Mesenchymal stem cell (in vitro differentiated cells and primary cell): ENCODE measurements around the gene TMPRSS12.
"Not testable (repeated sequence)": the region's sequence is repeated elsewhere in the genome, so short reads cannot be mapped to it uniquely, and the experiment has no call there.

Experiments used
- DNase-seq: peaks from one replicate; pipeline ENCODE4 v3.0.0-alpha.2; 2013
- H2AFZ ChIP-seq: one replicate; pipeline ENCODE4 v1.6.1; 2013; ENCODE audit warnings: low read depth, mild to moderate bottlenecking, control low read depth, inconsistent platforms, low read length, moderate library complexity
- H2AK5ac ChIP-seq: 2 replicates; pipeline ENCODE4 v1.6.1; 2013; ENCODE audit warnings: low read length, moderate library complexity, mild to moderate bottlenecking, inconsistent platforms; ENCODE audit not compliant: severe bottlenecking
- H2BK120ac ChIP-seq: one replicate; pipeline ENCODE4 v1.6.1; 2013; ENCODE audit warnings: low read depth, mild to moderate bottlenecking, inconsistent platforms, low read length, moderate library complexity
- H2BK12ac ChIP-seq, 2 experiments: one replicate each; pipeline ENCODE4 v1.6.1; 2013; ENCODE audit warnings: inconsistent platforms in 2 of 2, low read length in 2 of 2, mild to moderate bottlenecking in 2 of 2, moderate library complexity in 2 of 2, control low read depth in 1 of 2
- H2BK15ac ChIP-seq: one replicate; pipeline ENCODE4 v1.6.1; 2013; ENCODE audit warnings: mild to moderate bottlenecking, low read depth, inconsistent platforms; ENCODE audit not compliant: poor library complexity, severe bottlenecking
- H2BK5ac ChIP-seq: 2 replicates; pipeline ENCODE4 v1.6.1; 2013; ENCODE audit warnings: low read depth, mild to moderate bottlenecking, low read length, control low read depth, inconsistent platforms; ENCODE audit not compliant: poor library complexity, severe bottlenecking
- H3K14ac ChIP-seq, 2 experiments: one replicate each; pipeline ENCODE4 v1.6.1; 2013; ENCODE audit warnings: inconsistent platforms in 2 of 2, low read length in 2 of 2, control low read depth in 1 of 2, mild to moderate bottlenecking in 1 of 2, moderate library complexity in 1 of 2
- H3K18ac ChIP-seq, 2 experiments: one replicate each; pipeline ENCODE4 v1.6.1; 2013; ENCODE audit warnings: inconsistent platforms in 2 of 2, low read length in 2 of 2, control low read depth in 1 of 2, low read depth in 1 of 2, mild to moderate bottlenecking in 1 of 2
- H3K23ac ChIP-seq, 2 experiments: one replicate each; pipeline ENCODE4 v1.6.1; 2013; ENCODE audit warnings: inconsistent platforms in 2 of 2, low read length in 2 of 2, mild to moderate bottlenecking in 2 of 2, moderate library complexity in 2 of 2, control low read depth in 1 of 2
- H3K27ac ChIP-seq: 2 replicates; pipeline ENCODE4 v1.5.1; 2013; ENCODE audit warnings: mild to moderate bottlenecking, moderate library complexity, low read length, control low read depth, inconsistent platforms; ENCODE audit not compliant: poor library complexity, severe bottlenecking
- H3K27me3 ChIP-seq, 2 experiments: 2 replicates each; pipeline versions ENCODE4 v1.6.1 to v1.7.0; 2013; ENCODE audit warnings: low read length in 2 of 2, mild to moderate bottlenecking in 2 of 2, moderate library complexity in 2 of 2, control low read depth in 1 of 2, inconsistent platforms in 1 of 2; ENCODE audit not compliant: control insufficient read depth in 1 of 2, insufficient read depth in 1 of 2
- H3K36me3 ChIP-seq, 2 experiments: 2 replicates each; pipeline versions ENCODE4 v1.6.1 to v1.7.0; 2013; ENCODE audit warnings: low read length in 2 of 2, control low read depth in 1 of 2, inconsistent platforms in 1 of 2, low read depth in 1 of 2, mild to moderate bottlenecking in 1 of 2; ENCODE audit not compliant: insufficient read depth in 2 of 2, control insufficient read depth in 1 of 2
- H3K4ac ChIP-seq, 2 experiments: one replicate each; pipeline ENCODE4 v1.6.1; 2013; ENCODE audit warnings: inconsistent platforms in 2 of 2, low read length in 2 of 2, mild to moderate bottlenecking in 2 of 2, moderate library complexity in 2 of 2, control low read depth in 1 of 2, low read depth in 1 of 2
- H3K4me1 ChIP-seq: 2 replicates; pipeline ENCODE4 v1.6.1; 2013; ENCODE audit warnings: low read depth, low read length, control low read depth; ENCODE audit not compliant: control insufficient read depth, insufficient read depth
- H3K4me2 ChIP-seq: 2 replicates; pipeline ENCODE4 v1.6.1; 2013; ENCODE audit warnings: low read length, mild to moderate bottlenecking, inconsistent platforms; ENCODE audit not compliant: poor library complexity, severe bottlenecking
- H3K4me3 ChIP-seq, 2 experiments: 2 replicates each; pipeline versions ENCODE4 v1.5.1 to v1.7.0; 2013; ENCODE audit warnings: low read length in 2 of 2, mild to moderate bottlenecking in 2 of 2, control low read depth in 1 of 2, low read depth in 1 of 2; ENCODE audit not compliant: insufficient read depth in 1 of 2
- H3K79me1 ChIP-seq: replicated peaks from 2 replicates; pipeline ENCODE4 v1.6.1; 2013; ENCODE audit warnings: mild to moderate bottlenecking, control low read depth, low read length, inconsistent platforms; ENCODE audit not compliant: poor library complexity, severe bottlenecking
- H3K9ac ChIP-seq: 2 replicates; pipeline ENCODE4 v1.7.0; 2013; ENCODE audit warnings: mild to moderate bottlenecking, low read length, moderate library complexity
- H3K9me3 ChIP-seq: 2 replicates; pipeline ENCODE4 v1.7.0; 2013; ENCODE audit warnings: mild to moderate bottlenecking, low read length; ENCODE audit not compliant: control insufficient read depth
- H4K8ac ChIP-seq: one replicate; pipeline ENCODE4 v1.6.1; 2013; ENCODE audit warnings: inconsistent platforms, mild to moderate bottlenecking, low read length, moderate library complexity
- H4K91ac ChIP-seq: one replicate; pipeline ENCODE4 v1.6.1; 2013; ENCODE audit warnings: mild to moderate bottlenecking, low read length, inconsistent platforms
- WGBS: methylation state at CpG from one replicate; pipeline ENCODE4 v1.1.7; 2013; ENCODE audit warnings: mixed read lengths; 5-methylcytosine and 5-hydroxymethylcytosine counted together

Gene TMPRSS12

DNA sequence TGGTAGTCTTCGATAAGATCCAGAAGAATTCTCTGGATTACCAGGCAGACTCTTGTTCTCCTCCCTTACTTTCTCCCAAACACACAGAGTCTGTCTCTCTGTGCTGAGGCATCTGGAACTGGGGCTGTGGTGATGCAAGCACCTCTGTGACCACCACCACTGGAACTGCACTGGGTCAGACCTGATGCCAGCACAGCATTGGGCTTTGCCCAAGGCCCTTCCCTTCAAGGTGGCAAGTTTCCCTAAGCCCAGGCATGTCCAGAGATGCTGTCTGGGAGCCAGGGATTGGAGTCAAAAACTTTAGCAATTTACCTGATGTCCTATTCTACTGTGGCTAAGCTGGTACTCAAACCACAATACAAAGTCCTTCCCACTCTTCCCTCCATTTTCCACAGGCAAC lies 14.6 kb upstream of the TMPRSS12 start:
- no peak overlapping the region for H3K4ac ChIP-seq
- H4K91ac ChIP-seq: no peak overlapping the region
- H3K18ac ChIP-seq: no peak overlapping the region
- 100% methylated on average over 1 of the region's 1 CpG for WGBS
- H2BK5ac ChIP-seq: no peak overlapping the region
- no peak overlapping the region for H3K9ac ChIP-seq
- peaks cover 1% of the 10 kb centered on the region for H3K4me1 ChIP-seq
- no peak overlapping the region for H2BK15ac ChIP-seq
- no peak overlapping the region for H2BK120ac ChIP-seq
- H3K14ac ChIP-seq: no peak overlapping the region
- H3K4me2 ChIP-seq: no peak overlapping the region
- DNase-seq: no peak
- H2AK5ac ChIP-seq: no peak overlapping the region
- no peak overlapping the region for H3K4me3 ChIP-seq
- no peaks in the 10 kb centered on the region for H3K27me3 ChIP-seq
- no peaks in the 10 kb centered on the region for H3K36me3 ChIP-seq
- no peak overlapping the region for H4K8ac ChIP-seq
- no peak overlapping the region for H3K23ac ChIP-seq
- no peak overlapping the region for H2AFZ ChIP-seq
- no peak overlapping the region for H3K27ac ChIP-seq
- no peaks in the 10 kb centered on the region for H3K9me3 ChIP-seq
- H3K79me1 ChIP-seq: no peaks in the 10 kb centered on the region
- H2BK12ac ChIP-seq: no peak overlapping the region

GRCh38 chr12:50828886-50829285 lies 13.8 kb upstream of the TMPRSS12 start:
- no peak overlapping the region for H3K18ac ChIP-seq
- DNase-seq: no peak
- no peak overlapping the region for H2BK5ac ChIP-seq
- no peak overlapping the region for H3K23ac ChIP-seq
- no peak overlapping the region for H3K4ac ChIP-seq
- no peak overlapping the region for H3K27ac ChIP-seq
- H3K14ac ChIP-seq: no peak overlapping the region
- no peak overlapping the region for H4K91ac ChIP-seq
- H3K36me3 ChIP-seq: no peaks in the 10 kb centered on the region
- H2AFZ ChIP-seq: no peak overlapping the region
- H3K79me1 ChIP-seq: no peaks in the 10 kb centered on the region
- no peak overlapping the region for H2BK12ac ChIP-seq
- 100% methylated on average over 1 of the region's 2 CpGs for WGBS
- H3K27me3 ChIP-seq: no peaks in the 10 kb centered on the region
- H3K4me2 ChIP-seq: no peak overlapping the region
- no peak overlapping the region for H4K8ac ChIP-seq
- H3K4me1 ChIP-seq: peaks cover 1% of the 10 kb centered on the region
- no peak overlapping the region for H2AK5ac ChIP-seq
- H3K9me3 ChIP-seq: peaks cover 3% of the 10 kb centered on the region
- no peak overlapping the region for H3K9ac ChIP-seq
- H2BK15ac ChIP-seq: no peak overlapping the region
- no peak overlapping the region for H3K4me3 ChIP-seq
- no peak overlapping the region for H2BK120ac ChIP-seq

- not testable (repeated sequence) for H3K79me1 ChIP-seq, H3K4me2 ChIP-seq, H3K36me3 ChIP-seq, H2BK12ac ChIP-seq, H3K9me3 ChIP-seq, H2BK120ac ChIP-seq, H3K4ac ChIP-seq, H4K8ac ChIP-seq, H3K9ac ChIP-seq, H3K27ac ChIP-seq, H2BK15ac ChIP-seq, DNase-seq, H2BK5ac ChIP-seq, H3K4me1 ChIP-seq, H2AK5ac ChIP-seq, H2AFZ ChIP-seq, H3K27me3 ChIP-seq, H4K91ac ChIP-seq, H3K23ac ChIP-seq, H3K18ac ChIP-seq, H3K4me3 ChIP-seq, H3K14ac ChIP-seq
Observed at GRCh38 chr12:50833801-50834200, 8.9 kb upstream of the TMPRSS12 start.

DNA sequence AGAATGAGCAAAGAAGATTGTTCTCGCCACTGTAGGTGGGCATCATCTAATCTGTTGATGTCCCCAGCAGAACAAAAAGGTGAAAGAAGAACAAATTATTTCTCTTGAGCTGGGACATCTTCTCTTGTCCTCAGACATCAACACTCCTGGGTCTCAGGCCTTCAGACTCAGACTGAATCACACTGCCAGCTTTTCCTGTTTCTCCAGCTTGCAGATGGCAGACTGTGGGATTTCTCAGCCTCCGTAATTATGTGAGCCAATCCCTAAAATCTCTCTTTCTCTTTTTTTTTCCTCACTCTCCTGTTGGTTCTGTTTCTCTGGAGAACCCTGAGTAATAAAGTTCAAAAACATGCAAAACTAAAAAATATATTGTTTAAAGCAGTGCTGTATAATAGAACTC lies 3.7 kb upstream of the TMPRSS12 start:
- no peaks in the 10 kb centered on the region for H3K36me3 ChIP-seq
- H2BK12ac ChIP-seq: no peak overlapping the region
- H3K23ac ChIP-seq: no peak overlapping the region
- H3K27ac ChIP-seq: no peak overlapping the region
- H3K9me3 ChIP-seq: peaks cover 6% of the 10 kb centered on the region
- no peak overlapping the region for H4K8ac ChIP-seq
- no peaks in the 10 kb centered on the region for H3K27me3 ChIP-seq
- peak overlapping the region; percentile 51 for H2AFZ ChIP-seq
- DNase-seq: no peak
- WGBS: 100% methylated on average over 2 of the region's 2 CpGs
- H3K18ac ChIP-seq: no peak overlapping the region
- H3K79me1 ChIP-seq: no peaks in the 10 kb centered on the region
- H3K4me1 ChIP-seq: peaks cover 4% of the 10 kb centered on the region
- no peak overlapping the region for H3K4ac ChIP-seq
- no peak overlapping the region for H4K91ac ChIP-seq
- H2BK15ac ChIP-seq: no peak overlapping the region
- H2BK5ac ChIP-seq: no peak overlapping the region
- H3K9ac ChIP-seq: peak overlapping the region; percentile 29
- no peak overlapping the region for H3K4me3 ChIP-seq
- no peak overlapping the region for H2BK120ac ChIP-seq
- H3K14ac ChIP-seq: no peak overlapping the region
- no peak overlapping the region for H2AK5ac ChIP-seq
- H3K4me2 ChIP-seq: no peak overlapping the region
